T-helper 17 cell (primary cell): Measurements from ENCODE around the gene DSTN. TPM values are rescaled to one million over a fixed set of nuclear protein-coding genes. Genes with fewer than 3 reads are reported as not detected.

ENCODE experiments used
- ATAC-seq: fragments of 150-1000 bp; cut with Tn5 transposase; 2 replicates; pipeline ENCODE4 v1.10.0; 2021; ENCODE audit warnings: mild to moderate bottlenecking, moderate library complexity
- DNase-seq, 3 donors: peaks; one replicate each; pipeline versions ENCODE4 v3.0.0 to v3.0.0-alpha.2; 2020 to 2021
- H3K9me3 ChIP-seq: one replicate; pipeline ENCODE4 v1.7.0; 2013; ENCODE audit warnings: low read length, mild to moderate bottlenecking; ENCODE audit not compliant: control insufficient read depth, poor library complexity, severe bottlenecking
- H3K27ac Mint-ChIP-seq: one replicate; pipeline ENCODE4 v1.8.0; 2022; ENCODE audit warnings: mild to moderate bottlenecking, moderate library complexity, mixed read lengths
- H3K27me3 Mint-ChIP-seq: one replicate; pipeline ENCODE4 v1.8.0; 2022; ENCODE audit warnings: mixed read lengths
- H3K36me3 Mint-ChIP-seq: one replicate; pipeline ENCODE4 v1.8.0; 2022; ENCODE audit warnings: low read depth, mixed read lengths
- H3K4me1 Mint-ChIP-seq: one replicate; pipeline ENCODE4 v1.8.0; 2022; ENCODE audit warnings: mild to moderate bottlenecking, mixed read lengths
- H3K4me3 Mint-ChIP-seq: one replicate; pipeline ENCODE4 v1.8.0; 2022; ENCODE audit warnings: mild to moderate bottlenecking, moderate library complexity, mixed read lengths
- total RNA-seq, 4 donors: library from RNA in 2 of 4; stranded (reverse) in 2 of 4; gene quantifications; one replicate each; pipeline ENCODE4 v1.2.3 and lab custom pipeline; 2022 to 2026

DSTN gene
- total RNA-seq, 2 donors from 2014 or later, result 41.4 to 46.5 TPM

GRCh38 chr20:17647391-17648314 lies 77.8 kb downstream of the DSTN start:
- ATAC-seq (no peak), DNase-seq (no peak)
- no peaks in the 10 kb centered on the region for H3K27me3 Mint-ChIP-seq
- H3K27ac Mint-ChIP-seq, result no peak overlapping the region
- H3K4me1 Mint-ChIP-seq, result peaks cover 4% of the 10 kb centered on the region
- H3K36me3 Mint-ChIP-seq, result no peaks in the 10 kb centered on the region
- H3K9me3 ChIP-seq, result no peaks in the 10 kb centered on the region
- no peak overlapping the region for H3K4me3 Mint-ChIP-seq

GRCh38 chr20:17648315-17648646 lies 78.4 kb downstream of the DSTN start:
- DNase-seq (no peak), ATAC-seq (no peak)
- peak overlapping the region; percentile 29 for H3K27ac Mint-ChIP-seq
- no peak overlapping the region for H3K4me3 Mint-ChIP-seq
- no peaks in the 10 kb centered on the region for H3K27me3 Mint-ChIP-seq
- no peaks in the 10 kb centered on the region for H3K36me3 Mint-ChIP-seq
- H3K9me3 ChIP-seq, result no peaks in the 10 kb centered on the region
- H3K4me1 Mint-ChIP-seq, result peaks cover 4% of the 10 kb centered on the region

GRCh38 chr20:17648791-17649730 lies 79.2 kb downstream of the DSTN start:
- H3K27me3 Mint-ChIP-seq, result no peaks in the 10 kb centered on the region
- no peaks in the 10 kb centered on the region for H3K36me3 Mint-ChIP-seq
- no peaks in the 10 kb centered on the region for H3K9me3 ChIP-seq
- no peak overlapping the region for H3K4me3 Mint-ChIP-seq
- DNase-seq (no peak), ATAC-seq (peak; percentile 65)
- peak overlapping the region; percentile 29 for H3K27ac Mint-ChIP-seq
- peaks cover 4% of the 10 kb centered on the region for H3K4me1 Mint-ChIP-seq

GRCh38 chr20:17650301-17651128 lies 80.6 kb downstream of the DSTN start:
- ATAC-seq (no peak), DNase-seq (no peak)
- Mint-ChIP-seq H3K27ac (peak overlapping the region; percentile 29), H3K27me3 (no peaks in the 10 kb centered on the region), H3K4me3 (no peak overlapping the region), H3K4me1 (peaks cover 4% of the 10 kb centered on the region), H3K36me3 (no peaks in the 10 kb centered on the region)
- H3K9me3 ChIP-seq, result no peaks in the 10 kb centered on the region

- ATAC-seq (no peak), DNase-seq (no peak)
- Mint-ChIP-seq H3K4me3 (no peak overlapping the region), H3K36me3 (no peaks in the 10 kb centered on the region), H3K27me3 (no peaks in the 10 kb centered on the region), H3K27ac (no peak overlapping the region), H3K4me1 (peaks cover 4% of the 10 kb centered on the region)
- no peaks in the 10 kb centered on the region for H3K9me3 ChIP-seq
These were observed 81.4 kb downstream of the DSTN start for GRCh38 chr20:17651129-17651759.

GRCh38 chr20:17651760-17652388 lies 82.0 kb downstream of the DSTN start:
- no peak overlapping the region for H3K27ac Mint-ChIP-seq
- H3K4me1 Mint-ChIP-seq, result peaks cover 9% of the 10 kb centered on the region
- peaks cover 4% of the 10 kb centered on the region for H3K36me3 Mint-ChIP-seq
- ATAC-seq (peak; percentile 30), DNase-seq (no peak)
- no peaks in the 10 kb centered on the region for H3K9me3 ChIP-seq
- H3K27me3 Mint-ChIP-seq, result no peaks in the 10 kb centered on the region
- H3K4me3 Mint-ChIP-seq, result no peak overlapping the region

- no peak overlapping the region for H3K27ac Mint-ChIP-seq
- H3K9me3 ChIP-seq, result no peaks in the 10 kb centered on the region
- ATAC-seq (no peak), DNase-seq (no peak)
- peaks cover 13% of the 10 kb centered on the region for H3K4me1 Mint-ChIP-seq
- H3K4me3 Mint-ChIP-seq, result no peak overlapping the region
- peaks cover 5% of the 10 kb centered on the region for H3K36me3 Mint-ChIP-seq
- H3K27me3 Mint-ChIP-seq, result no peaks in the 10 kb centered on the region
These were observed 82.5 kb downstream of the DSTN start for GRCh38 chr20:17652411-17652810.

GRCh38 chr20:17653835-17654648 lies 84.2 kb downstream of the DSTN start:
- ATAC-seq (no peak), DNase-seq (no peak)
- peaks cover 18% of the 10 kb centered on the region for H3K4me1 Mint-ChIP-seq
- peaks cover 10% of the 10 kb centered on the region for H3K36me3 Mint-ChIP-seq
- no peaks in the 10 kb centered on the region for H3K9me3 ChIP-seq
- no peaks in the 10 kb centered on the region for H3K27me3 Mint-ChIP-seq
- no peak overlapping the region for H3K4me3 Mint-ChIP-seq
- no peak overlapping the region for H3K27ac Mint-ChIP-seq

- no peaks in the 10 kb centered on the region for H3K27me3 Mint-ChIP-seq
- no peaks in the 10 kb centered on the region for H3K9me3 ChIP-seq
- ATAC-seq, result no peak
- DNase-seq, result no peak
- no peak overlapping the region for H3K4me3 Mint-ChIP-seq
- H3K4me1 Mint-ChIP-seq, result peaks cover 15% of the 10 kb centered on the region
- no peak overlapping the region for H3K27ac Mint-ChIP-seq
- H3K36me3 Mint-ChIP-seq, result peaks cover 10% of the 10 kb centered on the region
These were observed 84.9 kb downstream of the DSTN start for GRCh38 chr20:17654649-17655285.

GRCh38 chr20:17655286-17655651 lies 85.4 kb downstream of the DSTN start:
- H3K9me3 ChIP-seq, result no peaks in the 10 kb centered on the region
- no peaks in the 10 kb centered on the region for H3K27me3 Mint-ChIP-seq
- ATAC-seq (no peak), DNase-seq (no peak)
- H3K36me3 Mint-ChIP-seq, result peaks cover 13% of the 10 kb centered on the region
- no peak overlapping the region for H3K27ac Mint-ChIP-seq
- H3K4me1 Mint-ChIP-seq, result peaks cover 15% of the 10 kb centered on the region
- H3K4me3 Mint-ChIP-seq, result no peak overlapping the region

- H3K4me3 Mint-ChIP-seq, result no peak overlapping the region
- no peaks in the 10 kb centered on the region for H3K9me3 ChIP-seq
- peak overlapping the region; percentile 84 for H3K27ac Mint-ChIP-seq
- ATAC-seq, result no peak
- H3K36me3 Mint-ChIP-seq, result peaks cover 13% of the 10 kb centered on the region
- no peaks in the 10 kb centered on the region for H3K27me3 Mint-ChIP-seq
- no peak for DNase-seq
- peaks cover 20% of the 10 kb centered on the region for H3K4me1 Mint-ChIP-seq
These were observed 86.1 kb downstream of the DSTN start for GRCh38 chr20:17655865-17656479.
